GM06990 (cell line): Measurements from ENCODE around the gene TENM4.

Source experiments
- DNase-seq: peaks from one replicate; pipeline ENCODE4 v3.0.0-alpha.2; 2011; ENCODE audit not compliant: insufficient read length; ENCODE audit errors: extremely low read depth
- H3K27me3 ChIP-seq: replicated peaks from 2 replicates; pipeline ENCODE4 v1.6.0; 2011; ENCODE audit warnings: low read length; ENCODE audit not compliant: control insufficient read depth, insufficient read depth
- H3K36me3 ChIP-seq: 2 replicates; pipeline ENCODE4 v1.5.1; 2011; ENCODE audit warnings: low read length; ENCODE audit not compliant: control insufficient read depth, insufficient read depth
- H3K4me3 ChIP-seq: replicated peaks from 2 replicates; pipeline ENCODE4 v1.5.1; 2011; ENCODE audit warnings: low read depth, mild to moderate bottlenecking, control low read depth, low read length
- TF ChIP-seq, protein P1 (sequence below): IDR thresholded peaks from 2 replicates; pipeline ENCODE4 v1.5.1; 2011; ENCODE audit warnings: low read length, control low read depth, mild to moderate bottlenecking, inconsistent platforms; ENCODE audit not compliant: insufficient read depth, poor library complexity, severe bottlenecking

The TENM4 gene

DNA sequence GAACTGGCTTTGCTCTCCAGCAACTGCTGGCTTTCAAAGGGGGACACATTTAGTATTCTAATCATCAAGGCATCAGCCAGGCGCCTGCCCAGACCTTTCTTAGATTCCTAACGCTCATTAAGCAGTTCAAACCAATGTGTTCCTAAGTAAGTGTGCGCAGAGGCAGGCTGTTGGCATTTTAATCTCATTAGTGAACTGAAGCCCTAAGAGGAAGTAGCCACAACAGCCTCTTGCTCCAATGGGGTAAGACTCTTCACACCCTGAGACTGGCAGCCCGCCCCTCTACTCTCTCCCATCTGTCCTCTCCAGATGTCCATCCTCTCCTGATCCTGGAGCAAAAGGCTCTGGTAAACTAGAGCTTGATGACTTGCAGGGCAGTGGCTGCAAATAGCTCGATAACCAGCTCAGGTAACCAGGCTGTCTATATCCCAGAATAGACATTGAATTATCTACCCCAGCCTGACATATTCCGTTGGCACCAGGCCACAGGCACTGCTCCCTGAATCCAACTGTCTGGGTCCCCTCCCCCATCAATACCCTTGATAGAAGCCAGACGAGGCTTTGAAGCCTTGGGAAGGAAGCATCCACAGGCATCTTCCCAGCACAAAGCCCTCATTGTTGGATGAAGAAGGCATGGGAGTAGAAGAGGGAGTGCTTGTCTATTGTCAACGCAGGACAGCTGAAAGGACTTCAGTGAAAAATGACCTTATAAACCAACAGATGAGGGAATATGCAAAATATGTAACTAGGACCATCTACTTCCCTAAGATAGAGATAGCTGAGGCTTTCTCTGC lies 321.1 kb downstream of the TENM4 start:
- Histone ChIP-seq H3K36me3 (no peaks in the 10 kb centered on the region), H3K27me3 (no peaks in the 10 kb centered on the region; the same call in 1 of the 2 replicates), H3K4me3 (no peak overlapping the region)
- no peak for DNase-seq
- TF ChIP-seq, protein P1, sequence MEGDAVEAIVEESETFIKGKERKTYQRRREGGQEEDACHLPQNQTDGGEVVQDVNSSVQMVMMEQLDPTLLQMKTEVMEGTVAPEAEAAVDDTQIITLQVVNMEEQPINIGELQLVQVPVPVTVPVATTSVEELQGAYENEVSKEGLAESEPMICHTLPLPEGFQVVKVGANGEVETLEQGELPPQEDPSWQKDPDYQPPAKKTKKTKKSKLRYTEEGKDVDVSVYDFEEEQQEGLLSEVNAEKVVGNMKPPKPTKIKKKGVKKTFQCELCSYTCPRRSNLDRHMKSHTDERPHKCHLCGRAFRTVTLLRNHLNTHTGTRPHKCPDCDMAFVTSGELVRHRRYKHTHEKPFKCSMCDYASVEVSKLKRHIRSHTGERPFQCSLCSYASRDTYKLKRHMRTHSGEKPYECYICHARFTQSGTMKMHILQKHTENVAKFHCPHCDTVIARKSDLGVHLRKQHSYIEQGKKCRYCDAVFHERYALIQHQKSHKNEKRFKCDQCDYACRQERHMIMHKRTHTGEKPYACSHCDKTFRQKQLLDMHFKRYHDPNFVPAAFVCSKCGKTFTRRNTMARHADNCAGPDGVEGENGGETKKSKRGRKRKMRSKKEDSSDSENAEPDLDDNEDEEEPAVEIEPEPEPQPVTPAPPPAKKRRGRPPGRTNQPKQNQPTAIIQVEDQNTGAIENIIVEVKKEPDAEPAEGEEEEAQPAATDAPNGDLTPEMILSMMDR: no peak

DNA sequence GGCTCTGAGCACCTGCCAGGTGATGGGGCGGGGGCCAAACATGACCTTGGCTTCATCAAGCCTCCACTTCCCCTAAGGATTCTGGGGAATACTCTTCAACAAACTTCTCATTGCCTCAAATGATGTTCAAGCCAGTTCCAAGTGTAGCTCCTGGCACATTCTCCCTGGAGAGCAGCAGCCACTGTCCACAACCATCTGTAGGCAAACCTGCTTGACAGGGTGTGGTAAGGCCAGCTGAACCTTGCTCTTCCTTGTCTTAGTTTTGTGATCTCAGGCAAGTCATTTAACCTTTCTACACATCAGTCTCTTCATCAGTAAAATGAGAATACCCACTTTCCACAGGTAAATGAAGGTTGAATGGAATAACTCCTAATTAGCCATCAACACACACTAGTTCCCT lies 323.3 kb downstream of the TENM4 start:
- TF ChIP-seq, protein P1: no peak
- Histone ChIP-seq H3K27me3 (no peaks in the 10 kb centered on the region; the same call in 1 of the 2 replicates), H3K36me3 (no peaks in the 10 kb centered on the region), H3K4me3 (no peak overlapping the region)
- DNase-seq: no peak

DNA sequence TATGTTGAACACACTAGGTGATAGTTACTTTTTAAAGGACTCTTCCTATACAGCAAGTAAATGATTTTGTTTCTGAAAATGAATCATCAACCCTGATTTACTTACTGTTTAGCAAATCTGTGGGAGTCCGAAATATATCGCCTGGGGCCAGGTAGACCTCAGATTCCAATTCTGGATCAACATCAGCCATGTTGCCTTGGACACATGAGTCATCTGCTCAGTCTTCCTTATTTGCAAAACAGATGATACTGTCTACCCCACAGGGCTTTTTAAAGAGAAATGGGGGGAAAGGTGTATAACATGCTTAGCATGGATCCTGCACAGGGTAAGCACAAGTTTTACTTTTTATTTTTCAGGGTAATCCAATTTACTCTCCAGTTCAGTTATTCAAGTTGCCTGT lies 324.2 kb downstream of the TENM4 start:
- Histone ChIP-seq H3K36me3 (no peaks in the 10 kb centered on the region), H3K27me3 (no peaks in the 10 kb centered on the region; the same call in 1 of the 2 replicates), H3K4me3 (no peak overlapping the region)
- DNase-seq: no peak
- TF ChIP-seq, protein P1: no peak

DNA sequence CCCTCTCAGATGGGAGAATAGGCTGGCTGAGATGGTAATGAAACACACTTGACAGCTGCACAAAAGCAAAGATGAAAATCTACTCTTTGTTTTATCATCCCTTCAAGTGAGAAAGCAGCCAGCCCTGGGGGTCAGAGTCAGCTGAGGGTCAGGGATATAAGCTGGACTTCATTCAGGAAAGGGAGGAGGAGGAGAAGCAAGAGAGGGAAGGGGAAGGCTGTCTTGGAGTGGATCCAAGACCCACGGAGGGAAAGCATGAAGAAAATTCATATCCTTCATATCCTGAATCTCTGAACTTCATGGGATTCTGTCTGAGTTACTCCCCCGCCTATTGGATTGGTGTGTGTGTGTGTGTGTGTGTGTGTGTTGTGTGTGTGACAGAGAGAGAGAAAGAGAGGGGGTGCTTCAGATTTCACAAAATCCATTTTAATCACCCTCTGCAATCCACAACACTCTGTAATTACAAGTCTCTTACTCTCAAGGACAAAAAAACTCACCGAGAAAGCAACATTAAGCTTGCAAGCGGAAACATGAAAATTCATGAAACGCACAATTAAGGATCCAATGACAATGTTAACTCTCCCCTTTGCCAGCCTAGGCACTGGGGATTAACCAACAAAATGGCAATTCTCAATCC lies 327.7 kb downstream of the TENM4 start:
- H3K27me3 ChIP-seq: no peaks in the 10 kb centered on the region; the same call in 1 of the 2 replicates

DNA sequence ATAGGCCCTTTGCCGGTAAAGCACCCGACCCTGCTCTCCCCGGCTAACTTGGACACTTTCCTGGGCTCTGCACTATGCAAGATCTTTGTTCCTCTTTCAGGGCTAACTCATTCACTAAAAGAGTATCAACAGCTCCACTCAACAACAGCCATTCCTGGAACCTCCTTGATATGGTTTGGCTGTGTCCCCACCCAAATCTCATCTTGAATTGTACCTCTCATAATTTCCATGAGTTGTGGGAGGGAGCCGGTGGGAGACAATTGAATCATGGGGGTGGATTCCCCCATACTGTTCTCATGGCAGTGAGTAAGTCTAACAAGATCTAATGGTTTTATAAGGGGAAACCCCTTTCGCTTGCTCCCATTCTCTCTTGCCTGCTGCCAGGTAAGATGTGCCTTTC lies 330.0 kb downstream of the TENM4 start:
- no peak for DNase-seq
- no peaks in the 10 kb centered on the region for H3K36me3 ChIP-seq
- no peak overlapping the region for H3K4me3 ChIP-seq
- no peaks in the 10 kb centered on the region; the same call in 1 of the 2 replicates for H3K27me3 ChIP-seq
- TF ChIP-seq, protein P1: no peak

More for the DNA sequence above, 327.7 kb downstream of the TENM4 start:
- H3K4me3 ChIP-seq: no peak overlapping the region
- TF ChIP-seq, protein P1: no peak
- DNase-seq: no peak
- no peaks in the 10 kb centered on the region for H3K36me3 ChIP-seq
